ENCODE measurements around the gene CEACAM19.
A peak's percentile ranks its signal among the peaks of the same experiment; 100 is the strongest.
"Not testable (repeated sequence)": the region's sequence is repeated elsewhere in the genome, so short reads cannot be mapped to it uniquely, and the experiment has no call there.

CEACAM19 gene

GRCh38 chr19:44671400-44671799, at the start of gene CEACAM19:
CEACAM19 (plus strand) TSS chr19:44671482; CDS start chr19:44671932, 450 bp downstream.
- DNase-seq: no peak

GRCh38 chr19:44623080-44623479, 48.2 kb upstream of the CEACAM19 start:
- DNase-seq: peak; percentile 62

GRCh38 chr19:44623626-44624025, 47.7 kb upstream of the CEACAM19 start:
- no peak for DNase-seq

DNA sequence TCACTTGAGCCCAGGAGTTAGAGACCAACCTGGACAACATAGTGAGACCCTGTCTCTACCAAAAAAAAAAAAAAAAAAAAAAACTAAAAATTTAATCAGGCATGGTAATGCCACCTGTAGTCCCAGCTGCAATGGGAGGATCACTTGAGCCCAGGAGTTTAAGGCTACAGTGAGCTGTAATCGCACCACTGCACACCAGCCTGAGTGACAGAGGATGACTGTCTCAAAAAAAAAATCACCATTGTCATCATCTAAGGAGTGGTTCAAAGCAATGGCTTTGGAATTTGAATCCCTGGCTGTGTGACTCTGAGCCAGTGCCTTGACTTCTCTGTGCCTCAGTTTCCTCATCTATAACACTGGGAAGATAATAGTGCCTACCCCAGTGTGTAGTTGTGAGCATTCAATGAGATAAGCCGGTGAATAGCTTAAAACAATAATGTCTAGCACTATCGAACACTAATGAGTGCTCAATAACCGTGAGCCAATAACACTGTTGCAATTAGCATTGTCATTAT, 46.4 kb upstream of the CEACAM19 start:
- no peak for DNase-seq

DNA sequence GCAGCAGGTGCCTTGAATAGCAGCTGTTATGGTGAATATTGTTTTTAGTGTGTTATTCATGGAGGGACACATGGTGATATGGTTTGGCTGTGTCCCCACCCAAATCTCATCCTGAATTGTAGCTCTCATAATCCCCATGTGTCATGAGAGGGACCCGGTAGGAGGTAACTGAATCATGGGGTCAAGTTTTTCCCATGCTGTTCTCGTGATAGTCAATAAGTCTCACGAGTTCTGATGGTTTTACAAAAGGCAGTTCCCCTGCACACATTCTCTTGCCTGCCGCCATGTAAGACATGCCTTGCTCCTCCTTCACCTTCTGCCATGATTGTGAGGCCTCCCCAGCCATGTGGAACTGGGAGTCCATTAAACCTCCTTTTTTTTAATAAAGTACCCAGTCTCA, 45.6 kb upstream of the CEACAM19 start:
- DNase-seq: not testable (repeated sequence)

GRCh38 chr19:44626048-44626624, 45.1 kb upstream of the CEACAM19 start:
- DNase-seq: peak; percentile 98

- no peak for DNase-seq
Measured at GRCh38 chr19:44627631-44628030, 43.7 kb upstream of the CEACAM19 start.

- no peak for DNase-seq
Measured at GRCh38 chr19:44628793-44629192, 42.5 kb upstream of the CEACAM19 start.

- not testable (repeated sequence) for DNase-seq
Measured at GRCh38 chr19:44631611-44632010, 39.7 kb upstream of the CEACAM19 start.

- not testable (repeated sequence) for DNase-seq
Measured at GRCh38 chr19:44634058-44634457, 37.2 kb upstream of the CEACAM19 start.

GRCh38 chr19:44634785-44635184, 36.5 kb upstream of the CEACAM19 start:
- no peak for DNase-seq

GRCh38 chr19:44635581-44636438, 35.5 kb upstream of the CEACAM19 start:
- DNase-seq: peak; percentile 63

DNA sequence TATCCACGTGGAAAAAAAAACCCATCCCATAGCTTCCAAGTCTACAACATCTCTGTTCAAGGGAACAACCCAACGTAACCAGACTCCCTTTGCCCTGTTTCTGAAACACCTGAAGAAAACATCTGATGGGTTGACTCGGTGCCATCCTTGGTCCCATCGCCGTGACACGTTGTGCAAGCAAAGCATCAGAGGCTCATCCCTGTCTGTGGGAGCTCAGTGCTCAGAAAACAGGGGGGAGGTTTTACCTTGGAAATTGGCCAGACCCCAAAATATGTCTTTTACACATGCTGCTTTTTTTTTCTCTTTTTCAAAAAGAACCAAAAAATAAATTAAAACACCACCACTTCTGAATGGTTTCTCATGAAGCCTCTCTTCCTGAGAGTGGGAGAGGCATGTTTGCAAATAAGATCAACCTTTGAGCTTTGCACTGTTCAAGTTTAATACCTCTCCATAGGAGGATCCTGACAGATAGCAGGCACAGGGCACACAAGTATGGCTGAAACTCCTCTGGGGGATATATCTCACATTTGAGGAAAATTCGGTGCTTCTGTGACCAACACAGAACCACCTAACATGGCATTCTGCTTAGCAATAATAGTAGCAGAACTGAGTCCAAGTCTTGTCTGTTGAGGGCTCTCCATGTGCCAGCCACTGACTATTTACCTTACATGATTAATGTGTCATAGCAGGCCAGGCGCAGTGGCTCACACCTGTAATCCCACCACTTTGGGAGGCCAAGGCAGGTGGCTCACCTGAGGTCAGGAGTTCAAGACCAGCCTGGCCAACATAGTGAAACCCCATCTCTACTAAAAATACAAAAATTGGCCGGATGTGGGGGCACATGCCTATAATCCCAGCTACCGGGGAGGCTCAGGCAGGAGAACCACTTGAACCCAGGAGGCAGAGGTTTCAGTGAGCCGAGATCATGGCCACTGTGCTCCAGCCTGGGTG, 34.6 kb upstream of the CEACAM19 start:
- no peak for DNase-seq

DNA sequence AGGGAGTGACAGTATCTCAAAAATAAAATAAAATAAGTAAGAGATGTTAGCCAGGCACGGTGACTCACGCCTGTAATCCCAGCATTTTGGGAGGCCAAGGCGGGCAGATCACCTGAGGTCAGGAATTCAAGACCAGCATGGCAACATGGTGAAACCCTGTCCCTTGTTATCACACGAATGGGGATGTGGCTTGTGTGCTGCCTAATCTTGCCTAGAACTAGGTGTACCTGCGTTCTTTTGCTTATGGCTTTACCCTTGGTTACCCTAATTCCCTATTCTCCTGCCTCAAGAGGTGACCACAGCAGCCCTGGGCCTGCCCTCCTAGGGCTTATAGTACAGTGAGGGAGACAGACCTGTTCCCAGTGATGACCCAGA, 33.9 kb upstream of the CEACAM19 start:
- no peak for DNase-seq

DNA sequence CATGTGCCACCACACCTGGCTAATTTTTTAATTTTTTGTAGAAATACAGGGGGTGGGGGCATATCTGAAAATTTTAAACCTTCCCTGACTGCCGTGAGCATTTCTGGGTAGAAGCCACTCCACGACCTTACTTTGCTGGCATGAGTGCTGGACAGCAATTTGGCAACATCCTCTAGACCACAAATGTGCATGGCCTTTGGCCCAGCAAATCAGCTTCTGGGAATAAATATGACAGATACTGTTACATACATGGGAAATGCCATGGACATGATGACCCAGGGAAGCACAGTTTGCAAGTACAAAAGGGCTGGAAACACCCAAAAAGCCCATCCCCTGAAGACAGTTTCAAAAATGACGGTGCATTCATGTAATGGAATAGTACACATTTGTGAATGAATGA, 30.8 kb upstream of the CEACAM19 start:
- peak; percentile 51 for DNase-seq

DNA sequence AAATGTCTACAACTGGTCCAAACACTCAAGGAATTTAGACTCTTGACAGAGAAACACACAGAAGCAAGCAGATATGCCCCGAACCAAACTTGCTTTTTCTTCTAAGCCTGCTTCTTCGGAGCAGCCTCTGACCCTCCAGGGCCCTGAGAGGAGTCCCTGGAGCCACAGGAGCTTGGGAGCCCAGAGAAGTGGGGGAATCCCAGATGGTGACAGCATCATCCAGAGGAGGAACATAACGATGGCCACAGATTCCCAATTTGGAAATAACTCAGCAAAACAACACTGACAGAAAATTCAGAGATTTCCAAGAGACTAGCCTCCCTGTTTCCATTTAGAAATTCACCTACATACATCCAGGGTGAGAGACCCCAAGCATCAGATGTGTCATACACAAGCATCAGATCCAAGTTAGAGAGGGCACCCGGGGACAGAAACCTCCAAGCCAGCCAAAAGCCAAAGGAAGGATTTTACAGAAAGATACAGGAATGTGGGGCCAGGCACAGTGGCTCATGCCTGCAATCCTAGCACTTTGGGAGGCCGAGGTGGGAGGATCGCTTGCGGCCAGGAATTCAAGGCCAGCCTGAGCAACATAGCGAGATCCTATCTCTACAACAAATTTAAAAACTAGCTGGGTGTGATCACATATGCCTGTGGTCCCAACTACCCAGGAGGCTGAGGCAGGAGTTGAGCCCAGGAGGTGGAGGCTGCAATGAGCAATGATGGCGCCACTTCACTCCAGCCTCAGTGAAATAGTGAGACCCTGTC, 29.6 kb upstream of the CEACAM19 start:
- DNase-seq: no peak

DNA sequence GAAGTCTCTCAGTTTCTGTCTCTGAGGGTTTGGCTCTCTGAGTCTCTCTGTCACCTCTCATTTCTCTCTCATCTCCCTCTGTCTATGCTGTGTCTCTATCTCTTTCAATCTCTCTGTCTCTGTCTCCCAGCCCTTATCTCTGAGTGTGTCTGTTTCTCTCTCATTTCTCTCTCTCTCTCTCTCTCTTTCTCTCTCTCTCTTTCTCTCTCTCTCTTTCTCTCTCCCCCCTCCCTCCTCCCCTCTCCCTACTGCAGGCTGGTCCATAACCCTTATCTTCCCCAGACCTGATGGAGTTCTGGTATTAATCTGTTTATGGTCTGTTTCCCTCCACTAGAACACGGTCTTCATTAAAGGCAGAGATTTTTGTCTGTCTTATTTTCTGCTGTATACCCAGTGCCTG, 28.9 kb upstream of the CEACAM19 start:
- DNase-seq: no peak

DNA sequence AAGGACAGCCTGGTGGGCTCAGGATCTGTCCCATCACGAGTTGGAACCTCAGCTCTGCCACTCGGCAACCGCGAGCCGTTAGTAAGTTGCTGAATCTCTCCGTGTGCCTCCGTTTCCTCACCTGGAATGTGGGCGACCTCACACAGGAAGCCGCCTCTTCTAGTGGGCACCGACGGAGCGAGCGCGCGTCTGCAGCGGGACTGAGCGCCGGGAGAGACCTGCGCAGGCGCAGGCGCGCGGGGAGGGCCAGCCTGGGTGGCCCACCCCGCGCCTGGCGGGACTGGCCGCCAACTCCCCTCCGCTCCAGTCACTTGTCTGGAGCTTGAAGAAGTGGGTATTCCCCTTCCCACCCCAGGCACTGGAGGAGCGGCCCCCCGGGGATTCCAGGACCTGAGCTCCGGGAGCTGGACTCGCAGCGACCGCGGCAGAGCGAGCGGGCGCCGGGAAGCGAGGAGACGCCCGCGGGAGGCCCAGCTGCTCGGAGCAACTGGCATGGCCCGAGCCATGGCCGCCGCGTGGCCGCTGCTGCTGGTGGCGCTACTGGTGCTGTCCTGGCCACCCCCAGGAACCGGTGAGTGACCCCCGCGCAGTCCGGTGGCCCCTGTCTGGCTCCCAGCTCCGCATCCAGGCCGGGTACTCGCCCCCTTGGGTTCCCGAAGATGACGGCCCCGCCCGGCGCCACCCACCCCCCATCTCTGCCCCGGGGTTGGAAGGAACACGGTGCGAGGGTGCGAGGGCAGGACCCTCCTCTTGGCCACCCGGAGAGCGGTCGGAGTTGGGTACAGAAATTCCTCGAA, 27.5 kb upstream of the CEACAM19 start, which contains the start of gene PVR:
TSS of gene PVR (plus strand) at position 306 of the 797 bp plus-strand sequence. CDS start at position 493, 187 bp downstream.
- DNase-seq: peak; percentile 76

- peak; percentile 41 for DNase-seq
Measured at GRCh38 chr19:44644402-44645016, 26.8 kb upstream of the CEACAM19 start.

GRCh38 chr19:44645407-44646048, 25.8 kb upstream of the CEACAM19 start:
- DNase-seq: no peak

Data from fibroblast of skin of right quadriceps (primary cell).